DMS 273 treated with DMSO at 0.1 percent for 48 hours (cell line): ENCODE data around the gene CSNK2A1.

Source experiments
- DNase-seq: peaks from one replicate; lab custom pipeline; 2025; lab: John Stamatoyannopoulos, UW

Gene CSNK2A1

DNA sequence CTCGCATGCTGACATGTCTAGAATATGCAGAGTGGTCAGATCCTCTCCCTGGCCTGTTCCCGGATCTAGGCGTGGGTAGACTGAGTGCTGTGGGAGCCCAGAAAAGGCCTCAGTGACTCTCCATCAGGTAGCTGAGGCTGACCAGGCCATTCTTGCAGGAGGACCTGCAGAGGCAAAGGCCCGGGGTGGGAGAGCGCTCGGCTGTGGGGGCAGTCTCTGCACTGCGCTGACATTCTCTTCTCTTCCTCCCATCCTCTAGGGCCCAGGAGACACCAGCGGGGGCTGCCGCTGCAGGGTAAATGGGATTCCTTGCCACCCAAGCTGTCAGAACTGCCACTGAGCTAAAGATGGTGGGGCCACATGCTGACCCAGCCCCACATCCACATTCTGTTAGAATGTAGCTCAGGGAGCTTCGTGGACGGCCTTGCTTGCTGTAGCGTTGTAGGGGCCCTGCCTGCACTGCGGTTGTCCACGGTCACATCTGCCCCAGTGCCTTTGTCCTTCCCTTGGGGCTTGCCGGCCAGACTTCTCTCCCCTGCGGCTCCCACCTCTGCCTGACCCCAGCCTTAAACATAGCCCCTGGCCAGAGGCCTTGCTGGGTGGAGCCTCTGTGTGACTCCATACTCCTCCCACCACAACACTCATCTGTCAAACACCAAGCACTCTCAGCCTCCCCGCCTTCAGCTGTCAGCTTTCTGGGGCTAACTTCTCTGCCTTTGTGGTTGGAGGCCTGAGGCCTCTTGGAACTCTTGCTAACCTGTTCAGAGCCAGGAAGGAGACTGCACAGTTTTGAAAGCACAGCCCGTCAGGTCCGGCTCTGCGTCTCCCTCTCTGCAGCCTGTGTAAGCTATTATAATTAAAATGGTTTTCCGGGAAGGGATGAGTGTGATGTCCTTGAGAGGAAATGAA is 113.2 kb downstream of the CSNK2A1 start:
- DNase-seq, result no peak

DNA sequence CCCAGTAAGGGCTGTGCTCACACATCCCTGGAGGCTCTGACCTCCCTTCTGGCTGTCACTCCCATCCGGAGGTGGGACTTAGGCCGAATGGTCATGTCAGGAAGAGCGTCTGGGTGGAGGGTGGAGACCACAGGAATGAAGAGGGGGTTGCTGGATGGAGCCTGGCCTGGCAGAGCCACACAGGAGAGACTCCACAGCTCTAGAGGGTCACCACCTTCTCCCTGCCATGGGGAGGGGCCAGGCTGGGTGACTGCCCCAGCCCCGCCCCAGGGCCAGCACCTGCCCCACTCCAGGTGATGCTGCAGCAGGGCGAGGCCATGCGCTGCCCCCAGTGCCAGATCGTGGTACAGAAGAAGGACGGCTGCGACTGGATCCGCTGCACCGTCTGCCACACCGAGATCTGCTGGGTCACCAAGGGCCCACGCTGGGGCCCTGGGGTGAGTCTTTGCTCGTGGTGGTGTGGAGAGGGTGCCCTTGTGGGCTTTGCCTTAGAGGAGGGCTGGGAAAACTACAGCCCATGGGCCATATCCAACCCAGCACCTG is 114.9 kb downstream of the CSNK2A1 start:
- no peak for DNase-seq

DNA sequence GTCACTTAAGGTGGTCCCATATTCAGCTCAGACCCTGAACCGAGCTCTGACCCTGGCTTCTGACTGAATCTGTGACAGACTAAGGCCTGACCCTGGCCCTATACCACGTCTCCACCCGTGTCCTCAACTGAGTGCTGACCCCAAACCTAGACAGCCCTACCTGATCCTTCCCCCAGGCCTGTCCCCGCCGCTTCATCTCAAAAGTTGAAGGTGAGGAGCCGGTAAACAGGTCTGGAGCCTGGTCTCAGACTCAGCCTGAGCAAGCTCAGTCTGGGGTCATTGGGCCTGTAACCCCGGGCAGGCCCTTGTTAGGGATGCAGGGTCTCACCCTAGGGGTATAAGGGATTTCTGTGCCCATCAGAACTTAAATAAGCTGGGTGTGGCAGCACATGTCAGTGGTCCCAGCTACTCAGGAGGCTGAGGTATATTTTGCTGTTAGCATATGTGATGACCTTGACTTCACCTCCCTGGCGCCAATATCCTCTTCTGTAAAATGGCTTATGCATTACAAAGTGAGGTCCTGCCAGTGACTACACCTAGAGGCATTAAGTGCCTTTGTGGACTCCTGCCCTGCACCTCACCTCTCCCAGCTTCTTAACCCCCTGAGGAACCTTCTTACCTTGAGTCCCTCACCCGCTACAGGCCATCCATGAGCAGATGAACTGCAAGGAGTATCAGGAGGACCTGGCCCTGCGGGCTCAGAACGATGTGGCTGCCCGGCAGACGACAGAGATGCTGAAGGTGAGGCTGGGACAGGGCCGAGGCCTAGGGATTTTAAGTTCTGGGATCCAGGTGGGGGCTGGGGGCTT is 115.5 kb downstream of the CSNK2A1 start:
- DNase-seq, result no peak

DNA sequence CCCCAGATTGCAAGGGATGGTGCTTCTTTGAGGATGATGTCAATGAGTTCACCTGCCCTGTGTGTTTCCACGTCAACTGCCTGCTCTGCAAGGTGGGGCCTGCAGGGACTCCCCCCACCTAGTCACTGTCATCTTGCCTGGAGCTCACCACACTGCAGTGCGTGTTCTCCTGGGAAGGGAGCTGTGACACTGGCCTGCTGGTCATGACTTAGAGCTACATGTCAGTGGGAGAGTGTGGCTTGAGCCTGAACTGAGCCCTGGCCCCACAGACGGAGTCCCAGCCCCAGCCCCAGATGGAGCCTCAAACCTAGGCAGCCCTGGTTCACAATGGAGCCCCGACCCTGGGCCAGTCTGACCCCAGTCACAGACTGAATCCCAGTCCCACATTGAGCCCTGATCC is 116.2 kb downstream of the CSNK2A1 start:
- no peak for DNase-seq

DNA sequence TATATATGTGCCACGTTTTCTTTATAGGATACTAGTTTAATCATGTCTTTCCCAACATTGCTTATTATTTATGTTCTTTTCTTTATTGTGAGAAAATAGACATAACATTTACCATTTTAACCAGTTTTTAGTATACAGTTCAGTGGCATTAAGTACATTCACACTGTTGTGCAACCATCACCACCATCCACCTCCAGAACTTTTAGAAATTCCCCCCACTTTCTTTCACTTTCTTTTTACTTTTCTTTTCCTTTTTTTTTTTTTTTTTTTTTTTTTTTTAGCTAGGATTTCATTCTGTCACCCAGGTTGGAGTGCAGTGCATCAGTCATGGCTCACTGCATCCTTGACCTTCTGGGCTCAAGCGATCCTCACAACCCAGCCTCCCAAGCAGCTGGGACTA is 117.0 kb downstream of the CSNK2A1 start:
- DNase-seq, result no peak
